ENCODE results near the gene ZNF335. TPM values are rescaled to one million over a fixed set of nuclear protein-coding genes. Genes with fewer than 3 reads are reported as not detected.
A peak's percentile ranks its signal among the peaks of the same experiment; 100 is the strongest.

The ZNF335 gene
- total and polyA plus RNA-seq, 2 of the 13 experiments (the other 11 are each of a cell fraction or from before 2014, with no cell fraction given): 9.7 to 13.7 TPM

DNA sequence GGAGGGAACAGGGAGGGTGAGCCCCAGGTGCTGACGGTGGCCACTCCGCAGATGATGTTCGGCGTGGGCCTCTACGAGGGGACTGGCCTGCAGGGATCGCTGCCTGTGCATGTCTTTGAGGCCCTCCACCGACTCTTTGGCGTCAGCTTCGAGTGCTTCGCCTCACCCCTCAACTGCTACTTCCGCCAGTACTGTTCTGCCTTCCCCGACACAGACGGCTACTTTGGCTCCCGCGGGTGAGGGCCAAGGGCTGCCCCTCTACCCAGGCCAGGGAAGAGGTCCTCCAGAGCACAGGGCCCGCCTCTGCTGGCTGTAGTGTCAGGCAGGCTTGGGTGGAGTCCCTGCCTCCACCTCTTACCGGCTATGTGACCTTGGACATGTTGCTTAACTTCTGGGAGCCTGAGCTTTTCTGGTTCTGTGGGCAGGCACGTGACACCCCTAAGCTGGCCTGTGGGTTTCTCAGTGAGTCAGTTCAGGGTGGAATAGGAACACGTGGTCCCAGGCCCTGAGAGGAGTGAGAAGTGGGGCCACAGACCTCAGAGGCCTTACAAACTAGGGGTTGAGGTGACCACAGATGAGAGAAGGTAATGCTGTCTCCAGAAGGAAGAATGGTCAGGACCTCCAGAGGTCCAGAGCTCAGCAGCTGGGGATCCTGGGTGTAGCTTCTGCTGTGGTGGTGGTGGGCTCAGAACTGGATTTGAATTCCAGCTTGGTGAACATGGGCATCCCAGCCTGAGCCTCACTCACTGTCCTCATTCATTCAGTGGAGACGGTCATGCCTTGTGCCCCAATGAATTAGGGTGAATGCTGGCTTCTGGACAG is 25.6 kb downstream of the ZNF335 start (continued):
- TF ChIP-seq CBX2 (IDR thresholded peaks at IDR 0.05; ENCODE audit: low read depth, low read length) (no peak), CBX2 (CRISPR knock-in tag; IDR thresholded peaks at IDR 0.05; ENCODE audit: low read depth) (no peak; the same call in 1 of the 2 replicates), NBN (conservative IDR thresholded peaks at IDR 0.05) (no peak), ZNF577 (CRISPR knock-in tag; IDR thresholded peaks at IDR 0.05; ENCODE audit: borderline replicate concordance, low read depth) (no peak), U2AF2 (IDR thresholded peaks at IDR 0.05; ENCODE audit: low read depth, low read length) (no peak), TAF1 (CRISPR knock-in tag; IDR thresholded peaks at IDR 0.05) (peak; percentile 44; the same call in 1 of the 2 replicates), ZNF124 (CRISPR knock-in tag; IDR thresholded peaks at IDR 0.05) (peak; percentile 87), ZNF761 (CRISPR knock-in tag; conservative IDR thresholded peaks at IDR 0.05) (peak; percentile 88; the same call in 1 of the 2 replicates), ZNF263 (CRISPR knock-in tag; IDR thresholded peaks at IDR 0.05) (peak; percentile 14), TMF1 (CRISPR knock-in tag; IDR thresholded peaks at IDR 0.05; ENCODE audit: low read depth) (peak; percentile 91), BRCA1 (CRISPR knock-in tag; IDR thresholded peaks at IDR 0.05) (peak; percentile 74; the same call in 1 of the 2 replicates), ZSCAN22 (CRISPR knock-in tag; IDR thresholded peaks at IDR 0.05) (peak; percentile 73; the same call in 1 of the 2 replicates), ZBTB42 (CRISPR knock-in tag; IDR thresholded peaks at IDR 0.05) (peak; percentile 77; the same call in 1 of the 2 replicates), NCOA2 (CRISPR knock-in tag; IDR thresholded peaks at IDR 0.05) (peak; percentile 87), YEATS4 (CRISPR knock-in tag; IDR thresholded peaks at IDR 0.05; ENCODE audit: borderline replicate concordance) (peak; percentile 94), ZNF224 (CRISPR knock-in tag; IDR thresholded peaks at IDR 0.05) (peak; percentile 82; the same call in 1 of the 2 replicates), BORCS8-MEF2B (CRISPR knock-in tag; IDR thresholded peaks at IDR 0.05) (peak; percentile 74), SKI (IDR thresholded peaks at IDR 0.05; ENCODE audit: partially characterized antibody) (no peak)
- TF ChIP-seq, protein P1, sequence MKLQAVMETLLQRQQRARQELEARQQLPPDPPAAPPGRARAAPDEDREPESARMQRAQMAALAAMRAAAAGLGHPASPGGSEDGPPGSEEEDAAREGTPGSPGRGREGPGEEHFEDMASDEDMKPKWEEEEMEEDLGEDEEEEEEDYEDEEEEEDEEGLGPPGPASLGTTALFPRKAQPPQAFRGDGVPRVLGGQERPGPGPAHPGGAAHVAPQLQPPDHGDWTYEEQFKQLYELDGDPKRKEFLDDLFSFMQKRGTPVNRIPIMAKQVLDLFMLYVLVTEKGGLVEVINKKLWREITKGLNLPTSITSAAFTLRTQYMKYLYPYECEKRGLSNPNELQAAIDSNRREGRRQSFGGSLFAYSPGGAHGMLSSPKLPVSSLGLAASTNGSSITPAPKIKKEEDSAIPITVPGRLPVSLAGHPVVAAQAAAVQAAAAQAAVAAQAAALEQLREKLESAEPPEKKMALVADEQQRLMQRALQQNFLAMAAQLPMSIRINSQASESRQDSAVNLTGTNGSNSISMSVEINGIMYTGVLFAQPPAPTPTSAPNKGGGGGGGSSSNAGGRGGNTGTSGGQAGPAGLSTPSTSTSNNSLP (IDR thresholded peaks at IDR 0.05; ENCODE audit: low read depth, low read length): no peak
- TF ChIP-seq, protein P2, sequence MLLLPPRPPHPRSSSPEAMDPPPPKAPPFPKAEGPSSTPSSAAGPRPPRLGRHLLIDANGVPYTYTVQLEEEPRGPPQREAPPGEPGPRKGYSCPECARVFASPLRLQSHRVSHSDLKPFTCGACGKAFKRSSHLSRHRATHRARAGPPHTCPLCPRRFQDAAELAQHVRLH (CRISPR knock-in tag; IDR thresholded peaks at IDR 0.05; ENCODE audit: borderline replicate concordance, low read depth): peak; percentile 99
- TF ChIP-seq, protein P3, sequence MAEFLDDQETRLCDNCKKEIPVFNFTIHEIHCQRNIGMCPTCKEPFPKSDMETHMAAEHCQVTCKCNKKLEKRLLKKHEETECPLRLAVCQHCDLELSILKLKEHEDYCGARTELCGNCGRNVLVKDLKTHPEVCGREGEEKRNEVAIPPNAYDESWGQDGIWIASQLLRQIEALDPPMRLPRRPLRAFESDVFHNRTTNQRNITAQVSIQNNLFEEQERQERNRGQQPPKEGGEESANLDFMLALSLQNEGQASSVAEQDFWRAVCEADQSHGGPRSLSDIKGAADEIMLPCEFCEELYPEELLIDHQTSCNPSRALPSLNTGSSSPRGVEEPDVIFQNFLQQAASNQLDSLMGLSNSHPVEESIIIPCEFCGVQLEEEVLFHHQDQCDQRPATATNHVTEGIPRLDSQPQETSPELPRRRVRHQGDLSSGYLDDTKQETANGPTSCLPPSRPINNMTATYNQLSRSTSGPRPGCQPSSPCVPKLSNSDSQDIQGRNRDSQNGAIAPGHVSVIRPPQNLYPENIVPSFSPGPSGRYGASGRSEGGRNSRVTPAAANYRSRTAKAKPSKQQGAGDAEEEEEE (CRISPR knock-in tag; IDR thresholded peaks at IDR 0.05; ENCODE audit: borderline replicate concordance): no peak
- TF ChIP-seq, protein P4, sequence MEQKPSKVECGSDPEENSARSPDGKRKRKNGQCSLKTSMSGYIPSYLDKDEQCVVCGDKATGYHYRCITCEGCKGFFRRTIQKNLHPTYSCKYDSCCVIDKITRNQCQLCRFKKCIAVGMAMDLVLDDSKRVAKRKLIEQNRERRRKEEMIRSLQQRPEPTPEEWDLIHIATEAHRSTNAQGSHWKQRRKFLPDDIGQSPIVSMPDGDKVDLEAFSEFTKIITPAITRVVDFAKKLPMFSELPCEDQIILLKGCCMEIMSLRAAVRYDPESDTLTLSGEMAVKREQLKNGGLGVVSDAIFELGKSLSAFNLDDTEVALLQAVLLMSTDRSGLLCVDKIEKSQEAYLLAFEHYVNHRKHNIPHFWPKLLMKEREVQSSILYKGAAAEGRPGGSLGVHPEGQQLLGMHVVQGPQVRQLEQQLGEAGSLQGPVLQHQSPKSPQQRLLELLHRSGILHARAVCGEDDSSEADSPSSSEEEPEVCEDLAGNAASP (CRISPR knock-in tag; IDR thresholded peaks at IDR 0.05; ENCODE audit: borderline replicate concordance): peak; percentile 91; the same call in 1 of the 2 replicates
- TF ChIP-seq, protein P5, sequence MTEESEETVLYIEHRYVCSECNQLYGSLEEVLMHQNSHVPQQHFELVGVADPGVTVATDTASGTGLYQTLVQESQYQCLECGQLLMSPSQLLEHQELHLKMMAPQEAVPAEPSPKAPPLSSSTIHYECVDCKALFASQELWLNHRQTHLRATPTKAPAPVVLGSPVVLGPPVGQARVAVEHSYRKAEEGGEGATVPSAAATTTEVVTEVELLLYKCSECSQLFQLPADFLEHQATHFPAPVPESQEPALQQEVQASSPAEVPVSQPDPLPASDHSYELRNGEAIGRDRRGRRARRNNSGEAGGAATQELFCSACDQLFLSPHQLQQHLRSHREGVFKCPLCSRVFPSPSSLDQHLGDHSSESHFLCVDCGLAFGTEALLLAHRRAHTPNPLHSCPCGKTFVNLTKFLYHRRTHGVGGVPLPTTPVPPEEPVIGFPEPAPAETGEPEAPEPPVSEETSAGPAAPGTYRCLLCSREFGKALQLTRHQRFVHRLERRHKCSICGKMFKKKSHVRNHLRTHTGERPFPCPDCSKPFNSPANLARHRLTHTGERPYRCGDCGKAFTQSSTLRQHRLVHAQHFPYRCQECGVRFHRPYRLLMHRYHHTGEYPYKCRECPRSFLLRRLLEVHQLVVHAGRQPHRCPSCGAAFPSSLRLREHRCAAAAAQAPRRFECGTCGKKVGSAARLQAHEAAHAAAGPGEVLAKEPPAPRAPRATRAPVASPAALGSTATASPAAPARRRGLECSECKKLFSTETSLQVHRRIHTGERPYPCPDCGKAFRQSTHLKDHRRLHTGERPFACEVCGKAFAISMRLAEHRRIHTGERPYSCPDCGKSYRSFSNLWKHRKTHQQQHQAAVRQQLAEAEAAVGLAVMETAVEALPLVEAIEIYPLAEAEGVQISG (CRISPR knock-in tag; IDR thresholded peaks at IDR 0.05): peak; percentile 93

Measured in HepG2 (cell line).